GM21576 (cell line): ENCODE data around the gene TBX10.
"Not testable (repeated sequence)": the region's sequence is repeated elsewhere in the genome, so short reads cannot be mapped to it uniquely, and the experiment has no call there.

Experiments
- ATAC-seq: cut with Tn5 transposase; IDR thresholded peaks from one replicate; pipeline ENCODE4 v1.9.1; 2021; ENCODE audit warnings: mild to moderate bottlenecking, moderate library complexity; ENCODE audit not compliant: unreplicated experiment

TBX10 gene

DNA sequence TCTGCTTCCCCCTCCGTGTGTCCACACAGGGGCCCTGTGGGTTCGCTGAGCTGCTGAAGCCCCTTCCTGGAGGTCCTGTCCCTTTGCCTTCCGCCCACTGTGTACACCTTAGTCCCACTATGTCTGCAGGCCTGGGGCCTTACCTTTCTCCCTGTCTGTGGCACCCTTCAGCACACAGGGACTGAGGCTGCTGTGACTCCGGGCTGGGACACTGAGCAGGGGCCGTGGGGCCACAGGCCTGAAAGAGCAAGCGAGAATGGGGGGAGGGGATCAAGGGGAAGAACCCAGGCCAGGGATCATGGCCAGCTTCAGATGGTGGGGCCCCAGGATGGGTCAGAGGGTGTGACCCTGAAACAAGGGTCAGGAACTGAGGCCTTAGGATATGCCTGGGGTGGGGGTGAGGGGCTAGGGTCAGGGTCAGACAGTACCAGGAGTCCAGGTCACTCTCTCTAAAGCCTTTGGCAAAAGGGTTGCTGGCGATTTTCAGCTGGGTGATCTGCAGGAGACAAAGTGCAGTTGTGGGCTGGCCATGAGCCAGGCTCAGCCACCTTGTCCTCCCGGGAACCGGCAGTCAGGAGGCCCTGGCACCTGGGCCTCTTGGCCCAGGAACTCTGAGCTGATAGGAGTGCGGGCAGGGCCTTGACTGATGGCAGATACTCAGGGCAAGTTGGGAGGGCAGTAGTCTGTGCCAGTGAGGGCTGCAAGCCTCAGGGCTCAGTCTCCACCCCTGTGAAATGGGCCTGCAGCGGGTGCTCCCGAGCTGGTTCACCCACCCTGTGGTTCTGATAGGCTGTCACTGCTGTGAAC lies 7.2 kb downstream of the TBX10 start:
- ATAC-seq, result no peak

DNA sequence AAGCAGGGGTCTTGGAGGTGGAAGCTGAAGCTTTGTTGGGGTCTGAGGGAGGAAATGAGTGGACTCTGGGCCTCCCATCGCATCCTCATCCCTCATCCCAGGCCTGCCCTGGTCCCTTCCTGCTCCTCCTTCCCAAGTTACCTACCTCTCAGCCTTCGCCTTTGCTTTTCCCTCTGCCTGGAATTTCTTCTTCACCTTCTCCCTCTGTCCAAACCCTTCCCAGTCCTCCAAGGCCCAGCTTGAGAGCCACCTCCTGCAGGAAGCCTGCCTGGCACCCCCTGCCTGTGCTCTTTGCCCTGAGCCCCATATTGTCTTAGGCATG lies 7.7 kb downstream of the TBX10 start:
- ATAC-seq, result no peak

DNA sequence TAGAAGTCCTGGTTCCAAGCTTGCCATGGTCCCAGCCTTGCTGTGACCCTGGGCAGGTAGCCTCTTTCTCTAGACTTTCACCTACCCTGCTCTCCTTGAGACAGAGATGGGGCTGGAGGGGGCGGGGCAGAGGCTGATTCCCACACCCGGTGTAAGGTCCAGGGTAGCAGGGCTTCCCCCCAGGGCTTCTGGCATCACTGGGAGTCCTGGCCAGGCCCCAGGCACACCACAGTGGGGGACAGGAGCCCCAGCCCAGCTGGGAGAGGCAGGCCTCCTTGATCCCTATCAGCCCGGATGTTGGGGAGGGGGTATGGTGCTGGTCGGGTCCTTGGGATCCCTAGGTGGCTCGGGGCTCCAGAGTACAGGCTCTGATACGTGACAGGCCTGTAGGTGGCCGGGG lies 8.2 kb downstream of the TBX10 start:
- ATAC-seq, result no peak

GRCh38 chr11:67630943-67631331 lies 8.6 kb downstream of the TBX10 start:
- ATAC-seq, result no peak

- ATAC-seq, result peak; percentile 65
Measured at GRCh38 chr11:67630228-67630942, 9.2 kb downstream of the TBX10 start.

GRCh38 chr11:67629386-67630227 lies 10.0 kb downstream of the TBX10 start, which contains the start of gene NUDT8:
Gene NUDT8 (minus strand): TSS chr11:67629937. CDS start chr11:67629911, 26 bp downstream.
- ATAC-seq, result peak; percentile 44

- ATAC-seq, result no peak
Measured at GRCh38 chr11:67628710-67629385, 10.7 kb downstream of the TBX10 start.

- ATAC-seq, result no peak
Measured at GRCh38 chr11:67627812-67628624, 11.5 kb downstream of the TBX10 start.

DNA sequence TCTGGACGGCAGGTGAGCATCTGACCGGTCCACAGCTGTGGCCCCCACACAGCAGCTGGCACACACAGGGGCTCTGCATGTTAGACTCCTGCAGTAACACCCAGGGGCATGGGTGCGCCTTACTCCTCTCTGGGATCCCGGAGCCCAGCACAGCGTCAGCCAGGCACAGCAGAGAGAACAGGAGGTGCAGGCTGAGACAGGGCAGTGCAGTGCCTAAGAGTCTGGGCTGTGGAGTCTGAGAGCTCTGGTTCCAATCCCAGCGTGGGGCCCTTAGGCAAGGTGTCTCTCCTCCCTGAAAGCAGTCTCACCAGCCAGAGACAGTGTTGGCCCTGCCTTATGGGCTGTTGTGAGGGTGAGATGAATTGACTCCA lies 12.1 kb downstream of the TBX10 start:
- no peak for ATAC-seq

GRCh38 chr11:67626970-67627369 lies 12.6 kb downstream of the TBX10 start:
- no peak for ATAC-seq

DNA sequence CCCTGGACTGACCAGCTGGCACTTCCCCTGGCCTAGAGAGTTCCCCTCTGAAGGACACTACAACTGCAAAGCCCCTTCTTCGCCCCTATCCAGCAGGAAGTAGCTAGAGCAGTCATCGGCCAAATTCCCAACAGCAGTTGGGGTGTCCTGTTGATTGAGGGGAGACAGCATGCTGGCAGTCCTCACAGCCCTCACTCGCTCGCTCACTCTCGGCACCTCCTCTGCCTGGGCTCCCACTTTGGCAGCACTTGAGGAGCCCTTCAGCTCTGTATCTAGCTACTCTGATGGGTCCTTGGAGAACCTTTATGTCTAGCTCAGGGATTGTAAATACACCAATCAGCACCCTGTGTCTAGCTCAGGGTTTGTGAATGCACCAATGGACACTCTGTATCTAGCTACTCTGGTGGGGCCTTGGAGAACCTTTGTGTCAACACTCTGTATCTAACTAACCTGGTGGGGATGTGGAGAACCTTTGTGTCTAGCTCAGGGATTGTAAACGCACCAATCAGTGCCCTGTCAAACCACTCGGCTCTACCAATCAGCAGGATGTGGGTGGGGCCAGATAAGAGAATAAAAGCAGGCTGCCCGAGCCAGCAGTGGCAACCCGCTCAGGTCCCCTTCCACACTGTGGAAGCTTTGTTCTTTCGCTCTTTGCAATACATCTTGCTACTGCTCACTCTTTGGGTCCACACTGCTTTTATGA lies 13.3 kb downstream of the TBX10 start:
- ATAC-seq, result not testable (repeated sequence)

- not testable (repeated sequence) for ATAC-seq
Measured at GRCh38 chr11:67623795-67624194, 15.8 kb downstream of the TBX10 start.

- ATAC-seq, result not testable (repeated sequence)
Measured at GRCh38 chr11:67622905-67623304, 16.7 kb downstream of the TBX10 start.

- ATAC-seq, result not testable (repeated sequence)
Measured at GRCh38 chr11:67621928-67622327, 17.6 kb downstream of the TBX10 start.

DNA sequence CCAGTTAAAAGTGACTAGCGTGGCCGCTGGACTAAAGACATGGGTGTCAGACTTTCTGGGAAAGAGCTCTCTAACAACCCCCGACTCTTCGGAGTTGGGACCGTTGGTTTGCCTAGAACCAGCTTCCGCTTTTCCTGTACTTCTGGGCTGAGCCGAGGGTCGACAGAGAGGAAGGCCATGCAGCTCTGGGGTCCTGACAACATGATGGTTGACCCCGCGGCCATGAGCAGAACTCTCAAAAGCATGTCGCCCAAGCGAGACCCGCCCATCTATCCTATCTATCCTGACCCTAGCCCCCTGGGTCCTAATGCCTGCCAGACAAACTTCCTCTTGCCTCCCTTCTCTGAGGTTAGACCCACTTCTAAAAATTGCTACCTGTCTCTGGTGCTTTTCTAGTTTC lies 18.9 kb downstream of the TBX10 start:
- not testable (repeated sequence) for ATAC-seq

DNA sequence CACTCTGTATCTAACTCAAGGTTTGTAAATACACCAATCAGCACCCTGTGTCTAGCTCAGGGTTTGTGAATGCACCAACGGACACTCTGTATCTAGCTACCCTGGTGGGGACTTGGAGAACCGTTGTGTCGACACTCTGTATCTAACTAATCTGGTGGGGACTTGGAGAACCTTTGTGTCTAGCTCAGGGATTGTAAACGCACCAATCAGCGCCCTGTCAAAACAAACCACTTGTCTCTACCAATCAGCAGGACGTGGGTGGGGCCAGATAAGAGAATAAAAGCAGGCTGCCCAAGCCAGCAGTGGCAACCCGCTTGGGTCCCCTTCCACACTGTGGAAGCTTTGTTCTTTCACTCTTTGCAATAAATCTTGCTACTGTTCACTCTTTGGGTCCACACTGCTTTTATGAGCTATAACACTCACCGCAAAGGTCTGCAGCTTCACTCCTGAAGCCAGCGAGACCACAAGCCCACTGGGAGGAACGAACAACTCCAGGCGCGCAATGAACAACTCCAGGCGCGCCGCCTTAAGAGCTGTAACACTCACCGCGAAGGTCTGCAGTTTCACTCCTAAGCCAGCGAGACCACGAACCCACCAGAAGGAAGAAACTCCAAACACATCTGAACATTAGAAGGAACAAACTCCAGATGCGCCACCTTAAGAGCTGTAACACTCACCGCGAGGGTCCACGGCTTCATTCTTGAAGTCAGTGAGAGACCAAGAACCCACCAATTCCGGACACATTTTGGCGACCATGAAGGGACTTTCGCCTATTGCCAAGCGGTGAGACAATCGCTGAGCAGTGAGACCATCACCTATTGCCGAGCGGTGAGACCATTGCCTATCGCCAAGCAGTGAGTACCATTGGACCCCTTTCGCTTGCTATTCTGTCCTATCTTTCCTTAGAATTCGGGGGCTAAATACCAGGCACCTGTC lies 19.6 kb downstream of the TBX10 start:
- not testable (repeated sequence) for ATAC-seq

- not testable (repeated sequence) for ATAC-seq
Measured at GRCh38 chr11:67618901-67619659, 20.5 kb downstream of the TBX10 start.
